ENCODE data around the gene PTPRU. TPM values are rescaled to one million over a fixed set of nuclear protein-coding genes. Genes with fewer than 3 reads are reported as not detected.

The PTPRU gene
- total RNA-seq, 2 donors from 2014 or later: 24.1 to 40.2 TPM

DNA sequence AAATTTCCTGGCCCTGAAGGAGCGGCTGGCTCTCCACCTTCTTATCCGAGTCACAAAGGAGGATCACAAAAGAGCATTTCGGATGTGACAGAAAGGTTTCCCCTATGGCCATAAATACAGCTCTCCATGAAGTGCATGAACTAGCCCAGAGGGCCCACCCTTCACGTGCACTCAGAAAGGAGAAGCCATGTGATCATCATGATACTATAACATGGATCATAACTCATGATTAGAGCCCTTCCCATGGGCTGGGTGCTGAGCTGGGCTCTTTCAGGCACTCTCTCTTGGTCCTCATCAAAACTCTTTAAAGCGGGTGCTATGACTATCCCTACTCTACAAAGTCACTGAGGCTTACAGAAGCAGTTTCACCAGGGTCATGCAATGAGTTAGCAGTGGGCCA, 135.0 kb downstream of the PTPRU start:
- no peaks in the 10 kb centered on the region for H3K4me1 ChIP-seq
- no peaks in the 10 kb centered on the region for H3K9me3 ChIP-seq
- no peak overlapping the region for H3K4me3 ChIP-seq
- H3K27me3 ChIP-seq: no peaks in the 10 kb centered on the region
- no peaks in the 10 kb centered on the region for H3K36me3 ChIP-seq (replicated peaks in 1 of 2; ENCODE audit: insufficient read depth in 1 of 2, low read depth in 2 of 2)
- intact Hi-C loops (cut with DNase I): no loop called here
- ATAC-seq (no peak), DNase-seq (no peak)
- WGBS, 2 donors: 72 to 73% methylated on average over 5 of the region's 5 CpGs
- TF ChIP-seq POLR2A (IDR thresholded peaks at IDR 0.05): no peak
- TF ChIP-seq, protein P1, sequence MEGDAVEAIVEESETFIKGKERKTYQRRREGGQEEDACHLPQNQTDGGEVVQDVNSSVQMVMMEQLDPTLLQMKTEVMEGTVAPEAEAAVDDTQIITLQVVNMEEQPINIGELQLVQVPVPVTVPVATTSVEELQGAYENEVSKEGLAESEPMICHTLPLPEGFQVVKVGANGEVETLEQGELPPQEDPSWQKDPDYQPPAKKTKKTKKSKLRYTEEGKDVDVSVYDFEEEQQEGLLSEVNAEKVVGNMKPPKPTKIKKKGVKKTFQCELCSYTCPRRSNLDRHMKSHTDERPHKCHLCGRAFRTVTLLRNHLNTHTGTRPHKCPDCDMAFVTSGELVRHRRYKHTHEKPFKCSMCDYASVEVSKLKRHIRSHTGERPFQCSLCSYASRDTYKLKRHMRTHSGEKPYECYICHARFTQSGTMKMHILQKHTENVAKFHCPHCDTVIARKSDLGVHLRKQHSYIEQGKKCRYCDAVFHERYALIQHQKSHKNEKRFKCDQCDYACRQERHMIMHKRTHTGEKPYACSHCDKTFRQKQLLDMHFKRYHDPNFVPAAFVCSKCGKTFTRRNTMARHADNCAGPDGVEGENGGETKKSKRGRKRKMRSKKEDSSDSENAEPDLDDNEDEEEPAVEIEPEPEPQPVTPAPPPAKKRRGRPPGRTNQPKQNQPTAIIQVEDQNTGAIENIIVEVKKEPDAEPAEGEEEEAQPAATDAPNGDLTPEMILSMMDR (IDR thresholded peaks at IDR 0.05): no peak
- no peak overlapping the region for H3K27ac ChIP-seq

DNA sequence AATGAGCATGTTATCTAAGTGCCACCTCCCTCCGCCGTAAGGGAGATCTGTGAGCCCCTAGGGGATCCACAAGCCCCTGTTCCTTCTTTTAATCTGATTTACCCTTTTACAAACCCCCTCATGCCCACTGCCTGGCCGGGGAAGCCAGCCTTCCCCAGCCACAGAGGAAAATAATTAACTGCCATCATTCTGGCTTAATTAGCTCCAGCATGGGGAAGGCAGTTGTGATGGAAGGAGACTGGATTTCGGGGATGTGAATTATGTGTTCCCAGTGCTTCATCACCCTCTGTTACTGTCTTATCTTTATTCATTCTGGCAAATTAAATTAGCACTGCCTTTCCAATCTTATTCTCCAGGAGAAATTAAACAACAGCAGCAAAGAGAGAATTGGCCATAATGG, 135.8 kb downstream of the PTPRU start:
- 44 to 50% methylated on average over 4 of the region's 4 CpGs for WGBS, 2 donors
- TF ChIP-seq POLR2A (IDR thresholded peaks at IDR 0.05): no peak
- TF ChIP-seq, protein P1 (IDR thresholded peaks at IDR 0.05): no peak

More for the DNA sequence above, 135.8 kb downstream of the PTPRU start:
- no peaks in the 10 kb centered on the region for H3K9me3 ChIP-seq
- ATAC-seq (no peak), DNase-seq (no peak)
- H3K4me3 ChIP-seq: no peak overlapping the region
- H3K4me1 ChIP-seq: no peaks in the 10 kb centered on the region
- intact Hi-C loops (cut with DNase I): no loop called here
- no peak overlapping the region for H3K27ac ChIP-seq
- no peaks in the 10 kb centered on the region for H3K27me3 ChIP-seq
- H3K36me3 ChIP-seq (replicated peaks in 1 of 2; ENCODE audit: insufficient read depth in 1 of 2, low read depth in 2 of 2): no peaks in the 10 kb centered on the region

Other genes starting within 250 kb of the PTPRU start
- gene TMEM200B, start 112.6 kb upstream of the PTPRU start, total RNA-seq: 1 to 10 TPM in 1 of 2 donors, not detected in 1; 2.6 TPM
- 10 to 100 TPM; 50.3 to 58.3 TPM for gene SRSF4, start 54.6 kb upstream of the PTPRU start, total RNA-seq
- gene MECR, start 5.6 kb upstream of the PTPRU start, total RNA-seq: 10 to 100 TPM; 10.6 to 30.7 TPM